ENCODE measurements around the gene HPS3. TPM values are rescaled to one million over a fixed set of nuclear protein-coding genes. Genes with fewer than 3 reads are reported as not detected.

The HPS3 gene
- polyA plus RNA-seq, 1 experiment = 28.1 TPM

GRCh38 chr3:149209431-149209830 lies 80.0 kb downstream of the HPS3 start:
- ChIA-PET POLR2A (no interaction called here), CTCF (no interaction called here)
- Histone ChIP-seq H3K27ac (ENCODE audit: low read depth, low read length) (no peak overlapping the region), H3K4me3 (ENCODE audit: low read depth, low read length) (no peak overlapping the region), H3K9me3 (ENCODE audit: control insufficient read depth, insufficient read depth, low read length) (no peaks in the 10 kb centered on the region), H3K27me3 (ENCODE audit: control insufficient read depth, insufficient read depth, low read length) (no peaks in the 10 kb centered on the region)
- TF ChIP-seq CTCF (IDR thresholded peaks at IDR 0.05; ENCODE audit: low read depth, low read length) = no peak
- DNase-seq (ENCODE audit: low read depth, low spot score) = no peak

- Histone ChIP-seq H3K27ac (ENCODE audit: low read depth, low read length) (no peak overlapping the region), H3K27me3 (ENCODE audit: control insufficient read depth, insufficient read depth, low read length) (no peaks in the 10 kb centered on the region), H3K4me3 (ENCODE audit: low read depth, low read length) (no peak overlapping the region), H3K9me3 (ENCODE audit: control insufficient read depth, insufficient read depth, low read length) (no peaks in the 10 kb centered on the region)
- no peak for TF ChIP-seq CTCF (IDR thresholded peaks at IDR 0.05; ENCODE audit: low read depth, low read length)
- POLR2A ChIA-PET = no interaction called here
- DNase-seq (ENCODE audit: low read depth, low spot score) = no peak
- CTCF ChIA-PET = no interaction called here
Measured at GRCh38 chr3:149212386-149212785, 82.9 kb downstream of the HPS3 start.

DNA sequence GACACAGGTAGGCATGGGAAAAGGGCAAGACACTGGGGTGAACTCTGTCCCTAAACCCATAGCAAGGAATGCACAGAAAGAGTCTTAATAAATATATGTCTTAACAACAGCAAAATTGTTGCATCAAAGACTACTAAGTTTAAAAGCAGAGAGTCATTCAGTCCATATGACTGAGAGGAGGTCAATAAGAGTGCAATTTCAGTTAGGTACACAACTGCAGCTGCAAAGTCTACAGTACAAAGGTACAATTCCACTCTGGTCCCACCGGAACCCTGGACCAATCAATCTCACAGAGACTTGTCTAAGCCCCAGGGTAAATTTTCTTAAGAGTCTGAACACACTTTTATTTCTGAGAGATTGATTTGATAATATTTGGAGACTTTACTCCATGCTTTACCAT lies 85.3 kb downstream of the HPS3 start:
- ChIA-PET POLR2A (no interaction called here), CTCF (no interaction called here)
- DNase-seq (ENCODE audit: low read depth, low spot score) = no peak
- no peak for TF ChIP-seq CTCF (IDR thresholded peaks at IDR 0.05; ENCODE audit: low read depth, low read length)
- Histone ChIP-seq H3K9me3 (ENCODE audit: control insufficient read depth, insufficient read depth, low read length) (no peaks in the 10 kb centered on the region), H3K4me3 (ENCODE audit: low read depth, low read length) (no peak overlapping the region), H3K27ac (ENCODE audit: low read depth, low read length) (no peak overlapping the region), H3K27me3 (ENCODE audit: control insufficient read depth, insufficient read depth, low read length) (no peaks in the 10 kb centered on the region)

- no peak overlapping the region for H3K27ac ChIP-seq (ENCODE audit: low read depth, low read length)
- H3K27me3 ChIP-seq (ENCODE audit: control insufficient read depth, insufficient read depth, low read length) = no peaks in the 10 kb centered on the region
- DNase-seq (ENCODE audit: low read depth, low spot score) = no peak
- no peaks in the 10 kb centered on the region for H3K9me3 ChIP-seq (ENCODE audit: control insufficient read depth, insufficient read depth, low read length)
- ChIA-PET CTCF (no interaction called here), POLR2A (no interaction called here)
- TF ChIP-seq CTCF (IDR thresholded peaks at IDR 0.05; ENCODE audit: low read depth, low read length) = no peak
- no peak overlapping the region for H3K4me3 ChIP-seq (ENCODE audit: low read depth, low read length)
Measured at GRCh38 chr3:149215515-149215914, 86.1 kb downstream of the HPS3 start.

DNA sequence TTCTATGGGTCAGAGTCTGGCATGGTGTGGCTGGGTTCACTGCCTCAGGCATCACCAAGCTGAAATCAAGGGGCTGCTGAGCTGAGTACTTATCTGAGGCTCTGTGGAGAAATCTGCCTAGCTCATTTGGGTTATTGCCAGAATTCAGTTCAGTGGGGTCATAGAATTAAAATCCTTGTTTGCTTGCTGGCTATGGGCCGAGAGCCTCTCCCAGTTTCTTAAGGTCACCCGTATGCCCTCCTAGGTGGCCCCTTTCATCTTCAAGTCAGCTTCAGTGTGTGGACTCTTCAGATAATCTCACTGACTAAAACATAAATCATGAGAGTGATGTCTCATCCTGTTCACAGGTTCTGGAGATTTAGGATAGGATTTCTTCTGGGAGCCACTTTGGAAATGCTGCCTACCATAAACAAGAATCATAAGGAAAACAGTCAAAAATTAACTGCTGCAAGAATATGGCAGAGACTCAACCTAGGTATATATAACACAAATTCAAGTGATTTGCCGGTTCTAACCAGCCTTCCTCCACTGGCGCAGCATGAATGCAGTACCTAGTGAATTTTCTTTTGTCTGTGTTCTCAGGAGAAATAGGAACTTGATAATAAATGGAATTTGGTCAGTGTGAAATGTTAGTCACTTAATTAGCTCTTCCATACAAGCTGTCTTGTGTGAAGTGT lies 86.9 kb downstream of the HPS3 start:
- H3K4me3 ChIP-seq (ENCODE audit: low read depth, low read length) = no peak overlapping the region
- no peak overlapping the region for H3K27ac ChIP-seq (ENCODE audit: low read depth, low read length)
- CTCF ChIA-PET = no interaction called here
- DNase-seq (ENCODE audit: low read depth, low spot score) = no peak
- TF ChIP-seq CTCF (IDR thresholded peaks at IDR 0.05; ENCODE audit: low read depth, low read length) = no peak
- H3K27me3 ChIP-seq (ENCODE audit: control insufficient read depth, insufficient read depth, low read length) = no peaks in the 10 kb centered on the region
- POLR2A ChIA-PET = interaction anchor here (0.6 kb wide), 1 partner anchor 441 kb away, joined by 3 read pairs; the partner anchor contains the start of gene WWTR1
- H3K9me3 ChIP-seq (ENCODE audit: control insufficient read depth, insufficient read depth, low read length) = no peaks in the 10 kb centered on the region

Measured in AG04450 (cell line).